GM21717 (cell line): ENCODE measurements around the gene PCID2.
A peak's percentile ranks its signal among the peaks of the same experiment; 100 is the strongest.

Experiments
- ATAC-seq: cut with Tn5 transposase; IDR thresholded peaks from one replicate; pipeline ENCODE4 v1.9.1; 2021; ENCODE audit warnings: mild to moderate bottlenecking, moderate library complexity; ENCODE audit not compliant: unreplicated experiment

Gene PCID2

DNA sequence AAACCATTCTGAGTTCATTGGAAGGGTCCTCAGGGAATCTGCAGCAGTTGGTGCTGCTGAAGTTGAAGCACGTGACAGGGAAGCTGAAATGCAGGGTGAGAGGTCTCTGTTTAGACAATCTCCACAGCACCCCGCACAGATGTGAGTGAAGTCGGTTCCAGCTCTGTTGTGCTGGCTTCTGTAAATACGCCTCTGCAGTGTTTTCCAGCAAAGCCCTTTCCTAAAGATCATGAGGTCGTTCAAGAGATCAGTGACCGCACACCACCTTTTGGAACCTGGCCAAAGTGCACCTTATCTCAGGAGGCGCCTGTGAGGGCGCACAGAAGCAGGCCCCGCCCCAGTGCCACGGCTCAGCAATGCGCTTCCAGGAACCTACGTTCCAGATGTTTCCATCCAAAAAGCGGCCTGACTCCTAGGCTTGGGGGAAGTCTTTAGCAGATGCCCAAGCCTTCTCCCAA lies 11.7 kb upstream of the PCID2 start:
- no peak for ATAC-seq

DNA sequence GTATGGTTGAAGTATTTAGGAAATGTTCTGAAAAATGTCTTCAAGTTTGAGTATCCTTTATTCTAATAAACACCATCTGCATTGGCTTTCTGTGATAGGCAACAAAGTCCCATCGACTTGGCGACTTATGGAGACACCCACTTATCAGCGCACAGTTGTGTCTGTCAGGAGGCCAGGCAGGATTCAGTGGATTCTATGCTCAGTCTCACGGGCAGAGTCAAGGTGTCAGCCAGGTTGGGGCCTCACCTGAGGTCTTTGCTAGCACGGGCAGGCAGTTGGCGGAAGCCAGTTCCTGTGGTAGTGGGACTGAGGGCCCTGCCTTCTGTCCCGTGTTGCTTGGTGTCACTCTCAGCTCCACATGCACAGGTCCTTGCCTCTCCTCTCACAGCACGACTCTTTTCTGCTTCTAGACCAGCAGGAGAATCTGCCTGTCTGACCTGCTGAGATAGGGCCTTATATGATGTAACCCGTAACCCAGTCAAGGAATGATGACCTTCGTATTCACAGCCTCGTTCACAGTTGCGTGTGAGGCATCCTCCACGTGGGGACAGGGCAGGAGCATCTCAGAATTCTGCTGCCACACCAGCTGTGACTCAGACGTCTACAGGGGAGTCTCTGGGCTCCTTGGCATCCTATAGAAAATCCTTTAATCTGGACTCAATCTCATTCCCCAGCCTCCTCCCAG lies 10.9 kb upstream of the PCID2 start:
- ATAC-seq: no peak

DNA sequence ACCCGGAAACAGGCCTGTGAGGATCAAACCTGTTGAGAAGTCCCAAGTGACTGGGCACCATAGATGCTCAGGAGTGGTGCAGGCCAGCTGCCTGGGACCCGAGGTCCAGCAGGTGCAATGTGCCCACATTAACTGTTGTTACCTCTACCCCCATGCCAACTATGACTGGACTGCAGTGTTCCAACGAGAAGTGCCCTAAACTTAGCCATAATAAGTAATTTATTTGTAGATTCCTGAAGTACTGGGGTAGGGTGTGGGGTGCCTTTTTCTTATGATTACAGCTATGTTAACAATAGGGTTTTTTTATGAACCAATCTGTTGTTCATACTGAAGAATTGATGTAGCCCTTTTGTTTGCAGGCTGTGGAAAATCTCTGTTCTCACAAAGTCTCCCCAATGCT lies 10.1 kb upstream of the PCID2 start:
- ATAC-seq: no peak

DNA sequence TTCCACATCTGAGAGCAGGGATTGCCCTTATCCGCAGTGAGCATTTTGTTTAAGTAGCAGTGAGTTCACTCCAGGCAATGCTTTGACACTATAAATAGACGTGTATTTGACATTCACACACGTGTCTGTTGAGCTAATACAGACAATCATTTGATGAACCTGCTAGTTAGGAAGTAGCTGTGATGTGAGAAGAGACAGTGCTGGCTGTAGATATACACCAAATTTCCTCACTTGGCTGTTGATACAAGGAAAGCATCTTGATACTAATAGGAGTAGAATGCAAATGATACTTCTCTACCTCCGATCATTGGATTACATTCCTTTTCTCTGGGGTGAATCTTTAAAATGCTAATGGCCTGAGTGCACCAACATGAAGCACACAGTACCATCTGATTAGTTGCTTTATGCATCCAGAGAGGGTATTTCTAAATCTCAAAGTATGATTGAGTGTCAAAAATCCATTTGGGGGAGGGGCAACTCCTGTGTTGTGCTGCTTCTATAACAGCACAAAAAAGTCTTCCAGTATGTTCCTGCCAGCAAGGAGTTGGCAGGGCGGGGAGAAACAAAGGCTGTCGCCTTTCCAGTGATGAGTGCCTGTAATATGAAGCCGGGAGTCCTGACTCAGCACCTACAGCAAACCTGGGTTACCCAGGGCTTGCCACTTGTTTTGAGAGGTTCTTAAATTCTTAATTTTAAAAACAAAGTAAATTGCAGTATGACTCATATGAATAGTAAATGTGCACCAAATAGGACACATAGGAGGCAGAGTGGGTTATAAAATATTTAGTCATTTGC lies 8.0 kb upstream of the PCID2 start:
- ATAC-seq: no peak

DNA sequence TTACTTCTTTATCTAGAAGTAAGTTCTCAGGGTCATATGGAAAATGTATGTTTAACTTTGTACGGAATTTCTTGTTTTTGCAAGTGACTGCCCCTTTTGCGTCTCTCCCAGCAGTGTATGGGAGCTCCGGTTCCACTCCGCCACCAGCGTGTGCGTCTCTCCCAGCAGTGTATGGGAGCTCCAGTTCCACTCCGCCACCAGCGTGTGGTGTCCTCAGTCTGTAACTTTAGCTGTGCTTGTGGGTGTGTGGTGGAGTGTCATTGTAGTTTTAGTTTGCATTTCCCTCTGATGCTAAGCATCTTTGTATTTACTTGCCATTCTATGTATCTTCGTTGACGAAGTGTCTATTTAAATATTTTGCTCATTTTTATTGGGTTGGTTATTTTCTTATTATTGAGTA lies 3.3 kb upstream of the PCID2 start:
- no peak for ATAC-seq

DNA sequence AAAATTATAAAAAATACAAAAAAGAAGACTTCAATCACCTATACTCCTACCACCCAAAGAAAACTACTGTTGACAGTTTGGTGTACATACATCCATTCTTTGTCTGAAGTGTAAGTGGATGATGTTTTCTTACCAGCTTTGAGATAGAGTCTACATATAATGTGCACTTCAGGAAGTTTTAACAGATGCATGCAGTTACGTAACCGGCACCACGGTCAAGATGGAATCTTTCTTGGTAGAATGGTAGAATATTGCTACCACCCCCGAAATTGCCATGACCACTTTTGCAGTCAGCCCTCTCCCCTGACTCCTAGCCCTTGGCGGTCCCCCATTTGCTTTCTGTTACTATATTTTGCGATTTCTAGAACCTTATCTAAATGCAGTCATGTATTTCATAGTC lies 2.4 kb upstream of the PCID2 start:
- ATAC-seq: no peak

DNA sequence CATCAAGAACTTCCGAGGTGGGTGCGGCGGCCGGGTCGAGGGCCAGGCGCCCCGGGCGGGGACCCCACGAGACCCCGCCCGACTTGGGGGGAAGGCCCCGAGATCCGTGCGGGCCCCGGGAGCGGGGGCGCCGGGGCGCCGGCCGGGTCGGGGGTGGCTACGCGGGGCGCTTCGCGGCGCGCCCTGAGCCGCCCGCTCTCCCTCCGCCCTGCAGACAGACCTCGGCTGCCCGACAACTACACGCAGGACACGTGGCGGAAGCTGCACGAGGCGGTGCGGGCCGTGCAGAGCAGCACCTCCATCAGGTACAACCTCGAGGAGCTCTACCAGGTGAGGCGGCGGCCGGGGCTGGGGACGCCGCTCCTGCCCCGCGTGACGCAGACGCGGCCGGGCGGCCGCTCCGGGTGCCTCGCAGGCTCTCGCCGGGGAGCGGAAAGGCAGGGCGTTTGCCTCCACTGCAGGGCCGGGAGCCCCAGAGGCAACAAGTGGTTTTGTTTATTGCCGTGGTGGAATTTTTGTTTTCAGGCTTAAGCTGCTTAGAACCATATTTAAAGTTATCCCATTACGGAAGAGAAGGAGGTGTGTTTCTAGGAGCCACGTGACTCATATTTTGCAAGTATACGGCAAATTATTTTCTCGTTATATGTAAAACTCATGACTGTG lies 1.4 kb upstream of the PCID2 start:
- ATAC-seq: peak; percentile 25

DNA sequence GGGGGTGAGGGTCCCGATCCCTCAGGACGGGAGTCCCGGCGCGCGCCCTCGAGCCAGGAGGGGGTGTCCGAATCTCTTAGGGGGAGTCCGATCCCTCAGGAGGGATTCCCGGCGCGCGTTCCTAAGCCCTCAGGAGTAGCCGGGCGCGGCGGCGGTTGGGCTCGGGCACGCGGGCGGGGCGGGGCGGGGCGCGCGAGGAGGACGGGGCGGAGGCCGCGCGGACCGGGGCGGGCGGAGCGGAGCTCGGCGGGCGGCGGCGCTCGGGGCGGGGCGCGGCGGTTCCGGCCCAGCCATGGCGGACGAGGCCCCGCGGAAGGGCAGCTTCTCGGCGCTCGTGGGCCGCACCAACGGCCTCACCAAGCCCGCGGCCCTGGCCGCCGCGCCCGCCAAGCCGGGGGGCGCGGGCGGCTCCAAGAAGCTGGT lies 878 bp upstream of the PCID2 start, which contains the start of gene CUL4A:
Gene CUL4A (plus strand): TSS at position 278 of the 423 bp plus-strand sequence. CDS start 15 bp downstream, at position 293.
- peak; percentile 31 for ATAC-seq

DNA sequence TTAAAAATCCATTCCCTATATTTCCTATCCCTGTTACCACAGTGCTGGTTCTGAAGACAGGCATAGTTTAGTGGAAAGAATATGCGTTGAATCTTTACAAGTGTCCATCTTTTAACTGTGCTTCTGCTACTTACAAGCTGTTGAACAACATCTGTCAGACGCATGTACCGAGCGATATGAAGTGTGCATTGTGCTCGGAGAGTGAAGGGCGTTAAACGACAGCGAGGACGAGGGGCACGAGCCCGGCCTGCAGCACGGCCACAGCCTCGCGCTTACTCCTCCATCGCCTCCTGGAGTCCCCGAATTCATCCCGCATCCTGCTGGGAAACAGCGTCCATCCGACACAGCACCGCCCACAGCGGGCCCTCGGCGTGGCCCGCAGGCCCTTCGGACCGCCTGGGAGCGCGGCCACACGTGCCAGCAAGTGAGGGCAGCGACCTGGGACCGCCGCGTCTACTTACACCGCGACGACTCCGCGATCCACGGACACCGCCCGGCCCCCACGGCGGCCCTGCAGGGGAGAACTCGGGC lies 514 bp downstream of the PCID2 start:
- peak; percentile 18 for ATAC-seq

DNA sequence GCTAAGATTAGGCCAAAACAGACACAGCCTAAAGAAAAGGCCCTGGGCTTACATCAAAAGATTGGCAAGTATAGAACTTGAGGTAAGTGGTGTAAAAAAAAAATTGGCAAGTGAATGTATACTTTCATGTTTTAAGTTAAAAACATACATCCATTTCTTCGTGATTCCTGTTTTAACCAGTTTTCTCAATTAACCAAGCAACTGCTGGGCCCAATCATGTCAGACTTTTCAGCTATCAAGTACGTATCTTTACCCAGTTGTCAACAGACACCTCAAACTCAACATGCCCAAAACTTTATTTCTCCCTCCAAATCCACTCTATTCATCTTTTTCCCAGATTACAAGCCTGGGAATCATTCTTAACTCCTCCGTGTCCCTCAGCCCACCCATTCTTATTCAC lies 1.0 kb downstream of the PCID2 start:
- ATAC-seq: no peak

DNA sequence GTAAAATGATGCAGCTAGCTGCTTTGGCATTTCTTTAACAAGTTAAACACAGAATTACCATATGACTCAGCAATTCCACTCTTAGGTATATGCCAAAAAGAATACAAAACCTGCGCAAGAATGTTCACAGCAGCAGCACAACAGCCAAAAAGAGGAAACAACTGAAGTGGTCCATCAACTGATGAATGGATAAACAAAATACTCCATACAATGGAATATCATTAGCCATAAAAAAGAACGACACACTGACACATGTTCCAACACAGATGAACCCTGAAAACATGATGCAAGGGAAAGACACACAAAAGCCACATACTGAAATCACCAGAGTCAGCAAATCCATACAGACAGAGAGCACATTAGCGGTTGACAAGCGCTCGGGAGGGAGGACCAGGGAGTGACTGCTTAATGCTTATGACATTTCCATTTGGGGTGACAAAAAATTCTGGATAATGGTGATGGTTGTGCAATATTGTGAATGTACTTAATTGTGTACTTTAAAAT lies 3.0 kb downstream of the PCID2 start:
- no peak for ATAC-seq

DNA sequence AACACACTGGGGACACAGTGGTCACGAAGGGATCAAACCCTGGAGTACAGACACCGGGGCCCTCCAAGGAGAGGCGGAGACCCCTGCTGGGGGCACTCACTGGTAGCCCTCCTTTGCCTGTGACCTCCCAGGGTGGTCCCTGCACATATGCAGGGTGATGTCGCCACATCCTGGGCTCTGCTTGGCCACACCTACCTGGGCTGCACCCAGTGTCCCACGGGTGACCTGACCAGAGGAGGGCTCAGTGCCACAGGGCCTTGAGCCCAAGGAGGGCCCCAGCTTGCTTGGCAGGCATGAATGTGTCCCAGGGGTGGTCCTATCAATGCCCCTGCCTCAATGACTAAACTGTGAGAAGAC lies 4.1 kb downstream of the PCID2 start:
- no peak for ATAC-seq

DNA sequence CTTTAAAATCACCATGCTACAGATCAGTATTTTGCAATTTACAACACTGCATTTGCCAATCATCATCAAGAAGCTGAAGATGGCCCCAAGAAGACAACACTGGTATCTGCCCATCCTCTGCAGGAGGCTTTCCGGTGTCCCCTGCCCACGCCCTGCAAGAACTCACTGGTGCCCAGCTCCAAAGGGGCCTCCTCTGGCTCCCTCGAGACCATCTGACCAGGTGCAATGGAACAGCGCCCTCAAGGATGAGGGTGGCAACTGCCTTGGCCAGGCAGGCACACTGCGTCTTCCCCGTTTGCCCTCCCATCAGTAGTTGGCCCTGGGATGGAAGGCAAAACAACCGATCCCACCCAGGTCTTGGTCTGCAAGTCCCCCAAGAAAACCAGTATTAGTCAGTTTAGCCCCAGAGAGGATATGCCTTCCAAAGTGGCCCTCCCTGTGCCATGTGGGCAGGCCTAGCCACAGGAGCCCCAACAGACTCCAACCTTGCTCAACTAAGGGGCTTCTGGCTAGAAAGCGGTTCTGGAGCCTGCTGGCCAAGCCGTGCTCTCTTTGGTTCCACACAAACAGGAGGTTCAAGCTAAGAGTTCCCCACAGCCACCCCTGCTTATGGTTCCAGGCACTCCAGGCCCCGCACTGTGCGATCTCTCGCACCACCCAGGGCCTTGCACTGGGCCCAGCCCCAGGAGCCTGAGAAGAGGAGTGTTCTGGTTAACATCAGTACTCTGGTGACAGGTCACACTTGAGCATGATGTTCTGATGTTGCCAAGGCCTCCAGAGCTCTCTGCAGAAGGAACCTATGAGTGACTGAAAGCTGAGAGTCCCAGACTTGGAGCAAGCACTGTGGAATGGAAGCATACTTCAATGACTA lies 4.7 kb downstream of the PCID2 start:
- no peak for ATAC-seq

DNA sequence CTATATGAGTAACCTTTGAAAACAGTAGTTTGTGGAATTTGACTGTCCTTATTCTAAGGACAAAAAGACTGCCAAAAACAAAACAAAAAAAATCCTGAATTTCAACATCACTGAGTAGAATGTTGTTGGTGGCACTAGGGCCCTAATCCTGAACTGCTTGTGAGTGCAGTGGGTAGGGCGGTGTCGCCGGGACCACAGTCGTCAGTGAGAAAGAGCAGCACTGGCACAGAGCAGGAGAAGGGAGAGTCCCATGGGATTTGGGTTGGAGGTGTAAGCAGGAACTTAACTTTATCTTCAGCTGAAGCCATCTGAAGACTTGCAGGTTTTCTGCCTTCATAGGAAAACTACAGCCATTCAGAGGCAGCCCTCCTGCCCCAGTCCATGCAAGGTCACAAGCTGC lies 5.6 kb downstream of the PCID2 start:
- no peak for ATAC-seq

DNA sequence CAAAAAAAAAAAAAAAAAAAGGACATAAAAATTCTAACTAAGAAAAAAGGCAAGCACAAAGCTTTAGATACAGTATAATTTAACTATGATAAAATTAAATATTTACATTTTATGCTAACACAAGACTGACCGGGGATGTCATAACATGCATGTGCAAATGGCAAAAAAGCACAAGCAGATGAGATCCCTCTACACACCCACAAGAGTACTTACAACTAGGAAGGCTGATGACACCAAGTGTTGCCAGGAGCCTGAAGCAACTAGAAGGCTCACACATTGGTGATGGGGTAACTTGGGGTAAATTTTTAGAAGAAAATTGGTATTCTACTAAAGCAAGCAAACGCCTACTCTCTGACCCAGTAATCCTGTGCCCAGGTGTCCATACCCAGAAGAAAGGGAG lies 6.7 kb downstream of the PCID2 start:
- no peak for ATAC-seq

DNA sequence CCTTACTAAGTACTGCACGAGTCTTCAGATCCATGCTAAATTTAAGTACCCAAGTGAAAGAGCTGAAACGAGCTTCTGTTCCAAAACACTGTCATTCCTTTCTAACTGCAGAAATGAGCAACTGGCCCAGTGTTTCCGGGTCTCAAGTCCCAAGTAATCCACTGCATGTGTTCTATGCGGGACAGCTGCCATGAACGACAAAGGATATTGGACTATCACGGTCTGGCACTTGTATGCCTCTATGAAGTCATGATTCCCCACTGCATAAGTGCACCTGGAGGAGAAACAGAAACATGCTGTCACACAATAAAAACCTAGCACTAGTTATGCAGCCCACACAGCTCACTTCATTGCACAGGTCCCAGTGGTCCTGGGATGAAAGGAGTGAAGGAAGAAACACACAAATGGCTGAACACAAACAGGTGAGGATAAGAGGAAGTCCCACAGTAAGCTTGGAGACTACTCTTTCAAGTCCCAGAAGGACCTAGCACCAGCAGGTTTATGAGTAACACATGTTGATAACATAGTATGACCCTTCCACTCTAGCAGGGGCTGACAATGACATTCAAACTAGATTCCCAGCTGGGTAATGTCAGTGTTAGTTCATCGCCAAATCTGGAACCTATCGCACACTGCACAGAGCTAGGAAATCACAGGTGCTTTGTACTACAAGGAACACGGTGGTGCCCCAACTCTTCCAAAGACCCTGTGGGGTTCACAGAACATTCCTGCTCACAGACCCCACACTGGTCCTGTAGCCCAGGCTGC lies 11.3 kb downstream of the PCID2 start:
- ATAC-seq: no peak

DNA sequence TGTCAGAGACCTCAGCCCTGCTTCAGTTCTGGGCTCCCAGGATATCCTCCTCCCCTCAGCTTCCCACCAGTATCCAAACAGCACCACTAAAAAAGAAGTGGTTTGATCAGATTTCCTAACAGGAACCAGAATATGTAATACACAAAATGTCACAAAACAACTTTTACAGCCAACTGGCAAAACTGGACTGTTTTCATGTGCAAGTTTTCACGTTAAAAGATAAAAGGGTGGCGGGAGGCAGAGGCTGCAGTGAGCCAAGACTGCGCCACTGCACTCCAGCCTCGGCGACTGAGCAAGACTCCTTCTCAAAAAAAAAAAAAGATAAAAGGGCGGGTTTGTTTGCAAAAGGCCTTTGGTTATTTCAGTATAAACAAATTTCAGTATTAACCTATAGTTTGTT lies 13.1 kb downstream of the PCID2 start:
- no peak for ATAC-seq

DNA sequence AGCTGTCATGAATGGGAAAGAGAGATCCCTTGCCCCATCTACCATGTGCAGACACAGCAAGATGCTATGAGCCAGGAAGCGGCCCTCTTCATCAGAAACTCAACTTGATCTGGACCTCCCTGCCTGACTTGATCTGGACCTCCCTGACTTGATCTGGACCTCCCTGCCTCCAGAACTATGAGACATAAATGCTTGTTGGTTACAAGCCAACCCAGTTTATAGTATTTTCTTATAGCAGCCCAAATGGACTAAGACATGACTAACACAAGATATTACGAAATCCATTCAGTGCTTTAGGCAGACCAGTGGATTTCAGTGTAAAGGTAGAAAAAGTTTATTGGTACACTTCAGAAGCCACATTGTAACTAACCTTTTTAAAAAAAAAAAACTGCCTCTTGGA lies 15.6 kb downstream of the PCID2 start:
- no peak for ATAC-seq

DNA sequence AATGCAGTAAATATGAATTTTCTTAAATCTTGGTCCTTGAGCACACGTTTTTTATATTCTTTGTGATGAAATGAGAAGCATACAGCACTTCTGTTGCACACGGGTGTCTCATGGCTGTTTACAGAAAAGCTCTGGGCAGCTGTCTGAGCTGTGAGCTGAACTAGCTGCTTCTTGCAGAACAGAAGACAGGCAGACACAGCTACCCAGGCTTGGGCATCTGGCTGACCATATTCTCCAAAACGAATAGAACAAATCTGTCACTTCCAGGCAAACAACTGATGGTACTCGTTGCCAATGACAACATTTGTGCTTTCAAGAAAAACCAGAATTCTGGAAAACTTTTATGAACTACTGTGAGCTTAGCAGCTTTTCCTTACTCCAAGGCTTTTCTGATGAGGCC lies 16.2 kb downstream of the PCID2 start:
- no peak for ATAC-seq

DNA sequence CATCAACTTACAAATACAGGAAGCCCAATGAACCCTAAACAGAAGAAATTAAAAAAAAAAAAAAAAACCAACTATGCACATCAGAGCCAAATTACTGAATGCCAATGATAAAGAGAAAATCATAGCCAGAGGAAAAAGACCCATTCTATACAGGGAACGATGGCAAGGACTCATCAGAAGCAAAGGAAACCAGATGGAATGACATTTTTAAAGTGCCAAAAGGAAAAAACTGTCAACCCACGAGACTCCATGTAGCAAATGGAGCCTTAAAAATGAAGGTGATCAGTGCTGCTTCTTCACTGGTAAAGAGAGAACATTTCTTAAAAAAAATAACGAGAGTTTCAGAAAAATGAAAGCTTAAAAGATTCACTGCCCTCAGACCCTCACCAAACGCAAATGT lies 18.3 kb downstream of the PCID2 start:
- ATAC-seq: no peak
